K562 (cell line): Measurements from ENCODE around the gene ZNF839. TPM values are rescaled to one million over a fixed set of nuclear protein-coding genes. Genes with fewer than 3 reads are reported as not detected.

ENCODE experiments used
- BCOR ChIP-seq: fragments of 450-650 bp; IDR thresholded peaks from 2 replicates; pipeline ENCODE4 v1.6.1; 2016
- DNMT1 ChIP-seq: fragments of 450-650 bp; IDR thresholded peaks from 2 replicates; pipeline ENCODE4 v1.6.1; 2016; ENCODE audit warnings: antibody characterized with exemption, mild to moderate bottlenecking
- EHMT2 ChIP-seq: fragments of 450-650 bp; IDR thresholded peaks from 2 replicates; pipeline ENCODE4 v1.6.1; 2018; ENCODE audit warnings: antibody characterized with exemption
- FOS ChIP-seq: IDR thresholded peaks from 3 replicates; pipeline ENCODE4 v1.6.1; 2011; ENCODE audit not compliant: insufficient read length; ENCODE audit errors: extremely low read depth
- FOXJ3 ChIP-seq: sonication (generic); formaldehyde crosslinking; IDR thresholded peaks from 2 replicates; pipeline ENCODE4 v1.4.0; 2020; ENCODE audit warnings: mild to moderate bottlenecking, missing genetic modification reagents
- GABPB1 ChIP-seq: sonication (generic); formaldehyde crosslinking; IDR thresholded peaks from 2 replicates; pipeline ENCODE4 v1.8.0; 2022; ENCODE audit warnings: mild to moderate bottlenecking, missing genetic modification reagents
- HMGN3 ChIP-seq: IDR thresholded peaks from 2 replicates; pipeline ENCODE4 v1.6.1; 2011; ENCODE audit warnings: borderline replicate concordance, low read depth, mild to moderate bottlenecking, mixed read lengths, low read length; ENCODE audit not compliant: insufficient read length; ENCODE audit errors: extremely low read depth
- HNRNPLL ChIP-seq: fragments of 200-400 bp; formaldehyde crosslinking; IDR thresholded peaks from 2 replicates; pipeline ENCODE4 v1.6.1; 2017; ENCODE audit warnings: low read length, low read depth, mild to moderate bottlenecking; ENCODE audit not compliant: poor library complexity, severe bottlenecking
- MBD2 ChIP-seq: sonication (generic); IDR thresholded peaks from 2 replicates; pipeline ENCODE4 v1.6.1; 2016; ENCODE audit warnings: low read depth, borderline replicate concordance
- MEIS2 ChIP-seq: fragments of 450-650 bp; IDR thresholded peaks from 2 replicates; pipeline ENCODE4 v1.6.1; 2014; ENCODE audit warnings: mild to moderate bottlenecking; ENCODE audit not compliant: partially characterized antibody
- PHF21A ChIP-seq: fragments of 450-650 bp; IDR thresholded peaks from 2 replicates; pipeline ENCODE4 v1.6.1; 2017; ENCODE audit warnings: low read depth, borderline replicate concordance
- POLR2H ChIP-seq: IDR thresholded peaks from 2 replicates; pipeline ENCODE4 v1.6.1; 2016; ENCODE audit warnings: missing genetic modification characterization, low read depth, mild to moderate bottlenecking, control low read depth, missing compliant biosample characterization, moderate library complexity
- RB1 ChIP-seq: fragments of 450-650 bp; IDR thresholded peaks from 2 replicates; pipeline ENCODE4 v1.6.1; 2017; ENCODE audit warnings: low read depth, mild to moderate bottlenecking
- RBM17 ChIP-seq: fragments of 200-400 bp; formaldehyde crosslinking; IDR thresholded peaks from 2 replicates; pipeline ENCODE4 v1.6.1; 2017; ENCODE audit warnings: low read depth, mild to moderate bottlenecking, low read length, borderline replicate concordance
- SOX6 ChIP-seq: fragments of 450-650 bp; IDR thresholded peaks from 2 replicates; pipeline ENCODE4 v1.6.1; 2014; ENCODE audit warnings: mild to moderate bottlenecking
- TARDBP ChIP-seq: fragments of 450-650 bp; IDR thresholded peaks from 2 replicates; pipeline ENCODE4 v1.6.1; 2016
- XRCC5 ChIP-seq: fragments of 200-400 bp; formaldehyde crosslinking; IDR thresholded peaks from 2 replicates; pipeline ENCODE4 v1.6.1; 2017; ENCODE audit warnings: low read depth, mild to moderate bottlenecking, low read length
- ZBTB17 ChIP-seq: fragments of 450-650 bp; formaldehyde crosslinking; IDR thresholded peaks from 2 replicates; pipeline ENCODE4 v1.4.0; 2020; ENCODE audit warnings: mild to moderate bottlenecking
- ZNF316 ChIP-seq: fragments of 450-650 bp; IDR thresholded peaks from 2 replicates; pipeline ENCODE4 v1.6.1; 2016
- ZNF830 ChIP-seq: fragments of 250-450 bp; sonication (Bioruptor Pico); IDR thresholded peaks from 2 replicates; pipeline ENCODE4 v1.5.0; 2021; ENCODE audit warnings: mild to moderate bottlenecking
- polyA plus RNA-seq, 8 experiments: library from polyadenylated mRNA; depleted of rRNA in 4 of 8; stranded (reverse) in 5 of 8; unstranded in 3 of 8; fragments of >200 nt; fragmentation: Nextera tagmentation in 2 of 8; fragmentation: Illumina TruSeq in 1 of 8; extraction: Ambion mirVana in 2 of 8; extraction: Trizol in 1 of 8; gene quantifications; 2 replicates each; pipeline versions ENCODE4 v1.2.1 to v1.2.3, GENCODE V29; 2011 to 2014; ENCODE audit warnings: inconsistent platforms in 1 of 8, missing spikeins in 1 of 8
- total RNA-seq, 7 experiments: library from RNA; depleted of rRNA in 6 of 7; stranded (reverse); fragments of >200 nt in 6 of 7; fragmentation: Illumina TruSeq in 2 of 7; extraction: Trizol in 2 of 7; gene quantifications; 2 replicates each; pipeline versions ENCODE4 v1.2.1 to v1.2.3, GENCODE V29; 2011 to 2021; ENCODE audit warnings: low replicate concordance in 1 of 7
- TF ChIP-seq, protein P1 (sequence below): sonication (generic); formaldehyde crosslinking; IDR thresholded peaks from 2 replicates; pipeline ENCODE4 v1.8.1; 2023; ENCODE audit warnings: mild to moderate bottlenecking, missing genetic modification reagents
- TF ChIP-seq, protein P2 (sequence below), 2 experiments: fragments of 150-350 bp in 1 of 2; IDR thresholded peaks; 2 replicates each; pipeline ENCODE4 v1.6.1; 2012 to 2016; ENCODE audit warnings: low read depth in 2 of 2, low read length in 2 of 2, mild to moderate bottlenecking in 1 of 2, moderate library complexity in 1 of 2
- TF ChIP-seq, protein P3 (sequence below): fragments of 450-650 bp; IDR thresholded peaks from 2 replicates; pipeline ENCODE4 v1.6.1; 2016; ENCODE audit warnings: missing biosample characterization, missing genetic modification characterization

The ZNF839 gene
- total and polyA plus RNA-seq, 9 of the 15 experiments (the other 6 are each of a cell fraction or from before 2014, with no cell fraction given): 0.42 to 8.4 (median 5.7) TPM

DNA sequence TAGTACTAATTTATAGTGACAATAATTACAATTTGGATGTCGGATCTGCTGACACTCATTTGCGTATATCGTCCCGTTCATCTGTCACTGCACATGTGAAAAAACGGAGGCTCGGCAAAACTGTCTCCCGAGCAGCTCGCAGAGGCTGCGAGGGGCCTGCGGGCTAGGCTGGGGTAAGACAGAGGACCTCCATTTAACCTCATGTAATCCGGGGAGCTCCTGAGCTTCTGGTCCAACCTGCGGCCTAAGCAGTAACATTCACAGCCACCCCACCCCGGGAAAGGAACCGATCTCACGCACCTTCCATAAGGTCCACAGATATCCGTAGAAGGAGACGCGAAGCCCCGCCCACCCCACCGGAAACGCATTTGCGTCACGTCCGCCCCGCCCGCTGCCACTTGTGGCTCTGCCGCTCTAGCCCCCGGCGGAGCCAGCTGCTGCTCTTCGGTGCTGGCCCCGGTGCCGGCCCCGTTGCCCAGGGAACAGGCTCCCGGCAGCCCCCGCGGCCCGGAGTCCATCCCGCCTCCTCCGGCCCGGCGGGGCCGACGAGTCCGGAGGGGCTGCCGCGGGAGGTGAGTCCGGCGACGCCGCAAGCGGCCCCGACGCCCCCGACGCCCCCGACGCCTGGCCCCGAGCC lies 43.1 kb downstream of the ZNF839 start, which contains the start of the genes CINP and TECPR2 (continued):
- TF ChIP-seq DNMT1: no peak
- TF ChIP-seq HNRNPLL: peak; percentile 22
- TF ChIP-seq, protein P1, sequence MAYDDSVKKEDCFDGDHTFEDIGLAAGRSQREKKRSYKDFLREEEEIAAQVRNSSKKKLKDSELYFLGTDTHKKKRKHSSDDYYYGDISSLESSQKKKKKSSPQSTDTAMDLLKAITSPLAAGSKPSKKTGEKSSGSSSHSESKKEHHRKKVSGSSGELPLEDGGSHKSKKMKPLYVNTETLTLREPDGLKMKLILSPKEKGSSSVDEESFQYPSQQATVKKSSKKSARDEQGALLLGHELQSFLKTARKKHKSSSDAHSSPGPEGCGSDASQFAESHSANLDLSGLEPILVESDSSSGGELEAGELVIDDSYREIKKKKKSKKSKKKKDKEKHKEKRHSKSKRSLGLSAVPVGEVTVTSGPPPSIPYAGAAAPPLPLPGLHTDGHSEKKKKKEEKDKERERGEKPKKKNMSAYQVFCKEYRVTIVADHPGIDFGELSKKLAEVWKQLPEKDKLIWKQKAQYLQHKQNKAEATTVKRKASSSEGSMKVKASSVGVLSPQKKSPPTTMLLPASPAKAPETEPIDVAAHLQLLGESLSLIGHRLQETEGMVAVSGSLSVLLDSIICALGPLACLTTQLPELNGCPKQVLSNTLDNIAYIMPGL (CRISPR knock-in tag): no peak
- TF ChIP-seq, protein P2, sequence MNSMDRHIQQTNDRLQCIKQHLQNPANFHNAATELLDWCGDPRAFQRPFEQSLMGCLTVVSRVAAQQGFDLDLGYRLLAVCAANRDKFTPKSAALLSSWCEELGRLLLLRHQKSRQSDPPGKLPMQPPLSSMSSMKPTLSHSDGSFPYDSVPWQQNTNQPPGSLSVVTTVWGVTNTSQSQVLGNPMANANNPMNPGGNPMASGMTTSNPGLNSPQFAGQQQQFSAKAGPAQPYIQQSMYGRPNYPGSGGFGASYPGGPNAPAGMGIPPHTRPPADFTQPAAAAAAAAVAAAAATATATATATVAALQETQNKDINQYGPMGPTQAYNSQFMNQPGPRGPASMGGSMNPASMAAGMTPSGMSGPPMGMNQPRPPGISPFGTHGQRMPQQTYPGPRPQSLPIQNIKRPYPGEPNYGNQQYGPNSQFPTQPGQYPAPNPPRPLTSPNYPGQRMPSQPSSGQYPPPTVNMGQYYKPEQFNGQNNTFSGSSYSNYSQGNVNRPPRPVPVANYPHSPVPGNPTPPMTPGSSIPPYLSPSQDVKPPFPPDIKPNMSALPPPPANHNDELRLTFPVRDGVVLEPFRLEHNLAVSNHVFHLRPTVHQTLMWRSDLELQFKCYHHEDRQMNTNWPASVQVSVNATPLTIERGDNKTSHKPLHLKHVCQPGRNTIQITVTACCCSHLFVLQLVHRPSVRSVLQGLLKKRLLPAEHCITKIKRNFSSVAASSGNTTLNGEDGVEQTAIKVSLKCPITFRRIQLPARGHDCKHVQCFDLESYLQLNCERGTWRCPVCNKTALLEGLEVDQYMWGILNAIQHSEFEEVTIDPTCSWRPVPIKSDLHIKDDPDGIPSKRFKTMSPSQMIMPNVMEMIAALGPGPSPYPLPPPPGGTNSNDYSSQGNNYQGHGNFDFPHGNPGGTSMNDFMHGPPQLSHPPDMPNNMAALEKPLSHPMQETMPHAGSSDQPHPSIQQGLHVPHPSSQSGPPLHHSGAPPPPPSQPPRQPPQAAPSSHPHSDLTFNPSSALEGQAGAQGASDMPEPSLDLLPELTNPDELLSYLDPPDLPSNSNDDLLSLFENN (IDR thresholded peaks at IDR 0.05; ENCODE audit: low read depth in 2 of 2, low read length in 2 of 2): no peak
- TF ChIP-seq MBD2: peak; percentile 30; the same call in 1 of the 2 replicates
- no peak for TF ChIP-seq TARDBP
- TF ChIP-seq EHMT2: no peak
- TF ChIP-seq HMGN3: no peak
- TF ChIP-seq GABPB1 (CRISPR knock-in tag): peak; percentile 86
- TF ChIP-seq RBM17: no peak
- no peak for TF ChIP-seq BCOR
- 0 out of 2 replicates have a peak, but pooled peaks have one; percentile 13 for TF ChIP-seq RB1
- TF ChIP-seq XRCC5: no peak
- no peak for TF ChIP-seq FOXJ3
- TF ChIP-seq PHF21A: no peak
- no peak for TF ChIP-seq ZBTB17 (CRISPR knock-in tag)
- no peak for TF ChIP-seq ZNF830
- TF ChIP-seq FOS: no peak
- TF ChIP-seq, protein P3, sequence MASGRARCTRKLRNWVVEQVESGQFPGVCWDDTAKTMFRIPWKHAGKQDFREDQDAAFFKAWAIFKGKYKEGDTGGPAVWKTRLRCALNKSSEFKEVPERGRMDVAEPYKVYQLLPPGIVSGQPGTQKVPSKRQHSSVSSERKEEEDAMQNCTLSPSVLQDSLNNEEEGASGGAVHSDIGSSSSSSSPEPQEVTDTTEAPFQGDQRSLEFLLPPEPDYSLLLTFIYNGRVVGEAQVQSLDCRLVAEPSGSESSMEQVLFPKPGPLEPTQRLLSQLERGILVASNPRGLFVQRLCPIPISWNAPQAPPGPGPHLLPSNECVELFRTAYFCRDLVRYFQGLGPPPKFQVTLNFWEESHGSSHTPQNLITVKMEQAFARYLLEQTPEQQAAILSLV (tag): no peak
- no peak for TF ChIP-seq ZNF316
- TF ChIP-seq MEIS2: no peak
- TF ChIP-seq POLR2H (tag): peak; percentile 30; the same call in 1 of the 2 replicates
- no peak for TF ChIP-seq SOX6
